ENCODE data around the gene CXXC1.

DNA sequence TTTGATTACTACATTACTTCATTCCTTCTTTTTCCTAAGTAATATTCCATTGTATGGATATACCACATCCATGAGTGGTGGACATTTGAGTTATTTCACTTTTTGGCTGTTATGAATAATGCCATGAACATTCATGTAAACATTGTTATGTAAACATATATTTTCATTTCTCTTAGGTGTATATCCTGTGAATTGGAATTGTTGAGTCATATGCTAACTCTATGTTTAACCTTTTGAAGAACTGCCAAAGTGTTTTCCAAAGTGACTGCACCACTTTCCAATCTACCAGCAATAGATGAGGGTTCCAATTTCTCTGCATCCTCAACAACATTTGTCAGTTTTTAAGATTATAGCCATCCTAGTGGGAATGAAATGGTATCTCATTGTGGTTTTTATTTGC lies 42.7 kb upstream of the CXXC1 start:
- no peak for TF ChIP-seq CTCF (IDR thresholded peaks at IDR 0.05)
- TF ChIP-seq POLR2A (IDR thresholded peaks at IDR 0.05), result no peak

Measured in Peyer's patch (tissue), 4 donors.